KOPT-K1 (cell line): ENCODE results near the gene PFKFB2.

Source experiments
- H3K27ac ChIP-seq: fragments of 200-600 bp; sonication (generic); 2 replicates; pipeline ENCODE4 v1.5.1; 2016; ENCODE audit warnings: antibody characterized with exemption, mild to moderate bottlenecking, low read depth, low read length; ENCODE audit not compliant: poor library complexity, severe bottlenecking
- H3K36me3 ChIP-seq: fragments of 200-600 bp; sonication (generic); 2 replicates; pipeline ENCODE4 v1.5.1; 2017; ENCODE audit warnings: antibody characterized with exemption, mild to moderate bottlenecking, low read length, moderate library complexity; ENCODE audit not compliant: insufficient read depth
- H3K9me3 ChIP-seq: fragments of 200-600 bp; sonication (generic); 2 replicates; pipeline ENCODE4 v1.5.1; 2017; ENCODE audit warnings: antibody characterized with exemption, low read length, mild to moderate bottlenecking; ENCODE audit not compliant: insufficient read depth, poor library complexity, severe bottlenecking

The PFKFB2 gene

GRCh38 chr1:207019161-207019560 is 33.9 kb upstream of the PFKFB2 start:
- Histone ChIP-seq H3K27ac (no peak overlapping the region), H3K36me3 (no peaks in the 10 kb centered on the region), H3K9me3 (no peaks in the 10 kb centered on the region)

GRCh38 chr1:207019661-207020060 is 33.4 kb upstream of the PFKFB2 start:
- H3K36me3 ChIP-seq: no peaks in the 10 kb centered on the region
- H3K9me3 ChIP-seq: no peaks in the 10 kb centered on the region
- H3K27ac ChIP-seq: no peak overlapping the region

GRCh38 chr1:207020065-207020708 is 32.9 kb upstream of the PFKFB2 start:
- Histone ChIP-seq H3K27ac (no peak overlapping the region), H3K36me3 (no peaks in the 10 kb centered on the region), H3K9me3 (no peaks in the 10 kb centered on the region)

GRCh38 chr1:207020709-207021107 is 32.4 kb upstream of the PFKFB2 start:
- Histone ChIP-seq H3K27ac (no peak overlapping the region), H3K36me3 (no peaks in the 10 kb centered on the region), H3K9me3 (no peaks in the 10 kb centered on the region)

GRCh38 chr1:207021139-207021861 is 31.8 kb upstream of the PFKFB2 start:
- Histone ChIP-seq H3K9me3 (no peaks in the 10 kb centered on the region), H3K36me3 (no peaks in the 10 kb centered on the region), H3K27ac (no peak overlapping the region)

- no peak overlapping the region for H3K27ac ChIP-seq
Observed at GRCh38 chr1:207021876-207022596, 31.0 kb upstream of the PFKFB2 start.

GRCh38 chr1:207022996-207023679 is 29.9 kb upstream of the PFKFB2 start:
- H3K36me3 ChIP-seq: no peaks in the 10 kb centered on the region
- H3K9me3 ChIP-seq: no peaks in the 10 kb centered on the region
- H3K27ac ChIP-seq: no peak overlapping the region

More at GRCh38 chr1:207021876-207022596, 31.0 kb upstream of the PFKFB2 start:
- Histone ChIP-seq H3K36me3 (no peaks in the 10 kb centered on the region), H3K9me3 (no peaks in the 10 kb centered on the region)

- H3K9me3 ChIP-seq: no peaks in the 10 kb centered on the region
- no peaks in the 10 kb centered on the region for H3K36me3 ChIP-seq
- no peak overlapping the region for H3K27ac ChIP-seq
Observed at GRCh38 chr1:207024202-207025145, 28.6 kb upstream of the PFKFB2 start.

- no peak overlapping the region for H3K27ac ChIP-seq
- no peaks in the 10 kb centered on the region for H3K9me3 ChIP-seq
- H3K36me3 ChIP-seq: no peaks in the 10 kb centered on the region
Observed at GRCh38 chr1:207025146-207025880, 27.8 kb upstream of the PFKFB2 start.

- no peak overlapping the region for H3K27ac ChIP-seq
- H3K36me3 ChIP-seq: no peaks in the 10 kb centered on the region
- no peaks in the 10 kb centered on the region for H3K9me3 ChIP-seq
Observed at GRCh38 chr1:207026104-207026534, 27.0 kb upstream of the PFKFB2 start.

- H3K9me3 ChIP-seq: no peaks in the 10 kb centered on the region
- H3K27ac ChIP-seq: no peak overlapping the region
- no peaks in the 10 kb centered on the region for H3K36me3 ChIP-seq
Observed at GRCh38 chr1:207027206-207027777, 25.8 kb upstream of the PFKFB2 start.

GRCh38 chr1:207027921-207028320 is 25.2 kb upstream of the PFKFB2 start:
- Histone ChIP-seq H3K27ac (no peak overlapping the region), H3K9me3 (no peaks in the 10 kb centered on the region), H3K36me3 (no peaks in the 10 kb centered on the region)

- no peak overlapping the region for H3K27ac ChIP-seq
- no peaks in the 10 kb centered on the region for H3K9me3 ChIP-seq
- H3K36me3 ChIP-seq: no peaks in the 10 kb centered on the region
Observed at GRCh38 chr1:207028884-207029650, 24.0 kb upstream of the PFKFB2 start.
